OCI-LY1 (cell line): ENCODE results near the gene SAYSD1.
"Not testable (repeated sequence)": the region's sequence is repeated elsewhere in the genome, so short reads cannot be mapped to it uniquely, and the experiment has no call there.

Experiments
- CTCF ChIP-seq: fragments of 200-600 bp; sonication (generic), shearing (Covaris generic); IDR thresholded peaks from 2 replicates; pipeline ENCODE4 v1.5.1; 2017; ENCODE audit warnings: mild to moderate bottlenecking, antibody characterized with exemption, low read length, moderate library complexity, mixed read lengths
- EZH2 ChIP-seq: fragments of 200-600 bp; sonication (generic), shearing (Covaris generic); IDR thresholded peaks from 2 replicates; pipeline ENCODE4 v1.8.0; 2017; ENCODE audit warnings: borderline replicate concordance, mixed run types, mild to moderate bottlenecking, antibody characterized with exemption, low read length, moderate library complexity, mixed read lengths

GRCh38 chr6:39134761-39135160 lies 19.8 kb upstream of the SAYSD1 start:
- TF ChIP-seq CTCF, EZH2: not testable (repeated sequence)
